ENCODE results near the gene SPATA13. TPM values are rescaled to one million over a fixed set of nuclear protein-coding genes. Genes with fewer than 3 reads are reported as not detected.

Gene SPATA13
- total RNA-seq, 1 experiment from 2014 or later, result 21.4 TPM

DNA sequence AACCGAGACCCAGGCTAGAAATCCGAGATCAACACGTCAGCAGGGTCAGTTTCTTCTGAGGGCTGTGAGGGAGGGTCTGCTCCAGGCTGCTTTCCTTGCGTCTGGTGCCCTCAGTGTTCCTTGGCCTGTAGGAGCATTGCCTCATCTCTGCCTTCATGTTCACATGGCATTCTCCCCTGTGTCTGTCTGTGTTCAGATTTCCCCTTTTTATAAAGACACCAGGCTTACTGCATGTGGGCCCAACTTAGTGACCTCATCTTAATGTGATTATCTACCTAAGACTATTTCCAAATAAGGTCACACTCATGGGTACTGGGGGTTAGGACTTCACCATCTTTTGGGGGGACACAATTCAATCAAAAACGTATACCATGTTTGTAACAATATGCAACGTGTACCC, 91.6 kb downstream of the SPATA13 start:
- DNase-seq (ENCODE audit: low read depth, low spot score), result no peak
- H3K4me3 ChIP-seq (replicated peaks in 1 of 2; ENCODE audit: low read depth in 1 of 2, low read length in 2 of 2), result no peak overlapping the region
- RAD21 ChIA-PET (ENCODE audit: low non-redundant PET in 1 of 2, low total read pairs in 2 of 2, uncharacterized antibody in 2 of 2, unreplicated experiment in 2 of 2), result no interaction called here
- H3K79me2 ChIP-seq (ENCODE audit: insufficient read depth, low read length), result peaks cover 13% of the 10 kb centered on the region; the same call in 1 of the 2 replicates
- no peak overlapping the region for H3K4me2 ChIP-seq (ENCODE audit: low read length)
- intact Hi-C loops (cut with micrococcal nuclease), result no loop called here
- no peak for TF ChIP-seq CEBPB (IDR thresholded peaks at IDR 0.05; ENCODE audit: low read depth)
- no peak for ATAC-seq
- no peaks in the 10 kb centered on the region for H3K9me3 ChIP-seq (ENCODE audit: control insufficient read depth in 1 of 2, insufficient read depth in 1 of 2, low read depth in 1 of 2, low read length in 2 of 2)
- no peak overlapping the region for H2AFZ ChIP-seq (ENCODE audit: low read depth, low read length, poor library complexity, severe bottlenecking)
- POLR2A ChIA-PET, result no interaction called here
- no peak overlapping the region for H3K27ac ChIP-seq (ENCODE audit: low read depth, low read length)
- H3K36me3 ChIP-seq (ENCODE audit: control insufficient read depth in 1 of 2, insufficient read depth in 2 of 2, low read length in 2 of 2), result peaks cover 0 to 5% of the 10 kb centered on the region in 2 experiments; a peak in 3 of 4 replicates
- H3K4me1 ChIP-seq (ENCODE audit: control insufficient read depth in 1 of 2, insufficient read depth in 2 of 2, low read length in 2 of 2), result no peaks in the 10 kb centered on the region
- H3K27me3 ChIP-seq (ENCODE audit: insufficient read depth, low read length), result no peaks in the 10 kb centered on the region
- H3K9ac ChIP-seq (ENCODE audit: low read length), result no peak overlapping the region
- H4K20me1 ChIP-seq (ENCODE audit: insufficient read depth), result no peaks in the 10 kb centered on the region
- no TSS peak for BruUV-seq (replicated peaks)
- CTCF ChIA-PET, result no interaction called here
- no peaks in the 10 kb centered on the region for H3K9me2 ChIP-seq (ENCODE audit: insufficient read depth)

DNA sequence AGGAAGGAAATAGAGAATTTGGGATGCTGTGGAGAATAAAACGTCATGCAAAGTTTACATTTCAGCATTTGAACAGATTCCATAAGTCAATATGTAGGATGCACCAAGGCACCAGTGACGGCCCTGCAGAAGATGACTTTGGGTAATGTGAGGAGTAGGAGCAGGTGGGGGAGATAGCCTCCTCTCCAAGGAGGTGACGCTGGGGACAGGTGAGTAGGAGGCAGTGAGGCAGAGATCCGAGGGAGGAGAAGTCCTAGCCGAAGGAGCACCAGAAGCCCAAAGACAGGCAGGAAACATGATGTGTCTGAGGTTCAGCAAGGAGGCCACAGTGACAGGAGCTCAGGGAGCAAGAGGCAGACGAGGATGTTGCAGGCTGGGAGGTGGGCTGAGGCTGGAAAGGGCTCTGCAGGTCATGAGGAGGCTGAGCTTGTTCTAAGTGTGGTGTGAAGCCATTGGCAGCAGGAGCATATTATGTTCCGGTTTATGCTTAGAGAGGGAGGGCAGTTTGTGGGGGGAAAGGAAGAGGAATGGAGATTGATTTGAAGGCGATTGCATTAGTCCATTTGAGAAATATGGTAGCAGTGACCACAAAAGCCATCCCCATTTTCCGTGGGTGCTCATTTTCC, 93.1 kb downstream of the SPATA13 start:
- DNase-seq (ENCODE audit: low read depth, low spot score), result no peak
- ChIA-PET POLR2A (no interaction called here), RAD21 (ENCODE audit: low non-redundant PET in 1 of 2, low total read pairs in 2 of 2, uncharacterized antibody in 2 of 2, unreplicated experiment in 2 of 2) (no interaction called here), CTCF (no interaction called here)
- no TSS peak for BruUV-seq (replicated peaks)
- Histone ChIP-seq H3K4me1 (ENCODE audit: control insufficient read depth in 1 of 2, insufficient read depth in 2 of 2, low read length in 2 of 2) (no peaks in the 10 kb centered on the region), H3K4me2 (ENCODE audit: low read length) (no peak overlapping the region), H2AFZ (ENCODE audit: low read depth, low read length, poor library complexity, severe bottlenecking) (no peak overlapping the region), H3K4me3 (replicated peaks in 1 of 2; ENCODE audit: low read depth in 1 of 2, low read length in 2 of 2) (no peak overlapping the region), H3K9ac (ENCODE audit: low read length) (no peak overlapping the region), H3K9me3 (ENCODE audit: control insufficient read depth in 1 of 2, insufficient read depth in 1 of 2, low read depth in 1 of 2, low read length in 2 of 2) (no peaks in the 10 kb centered on the region), H4K20me1 (ENCODE audit: insufficient read depth) (no peaks in the 10 kb centered on the region), H3K79me2 (ENCODE audit: insufficient read depth, low read length) (peaks cover 1% of the 10 kb centered on the region; the same call in 1 of the 2 replicates), H3K27ac (ENCODE audit: low read depth, low read length) (no peak overlapping the region), H3K9me2 (ENCODE audit: insufficient read depth) (no peaks in the 10 kb centered on the region), H3K27me3 (ENCODE audit: insufficient read depth, low read length) (no peaks in the 10 kb centered on the region), H3K36me3 (ENCODE audit: control insufficient read depth in 1 of 2, insufficient read depth in 2 of 2, low read length in 2 of 2) (peaks cover 0 to 5% of the 10 kb centered on the region in 2 experiments; a peak in 3 of 4 replicates)
- intact Hi-C loops (cut with micrococcal nuclease), result no loop called here
- ATAC-seq, result no peak
- TF ChIP-seq FOSL1 (IDR thresholded peaks at IDR 0.05; ENCODE audit: low read depth) (no peak), ZFX (IDR thresholded peaks at IDR 0.05) (no peak), JUND (IDR thresholded peaks at IDR 0.05) (no peak), CEBPB (IDR thresholded peaks at IDR 0.05; ENCODE audit: low read depth) (no peak), RAD21 (IDR thresholded peaks at IDR 0.05; ENCODE audit: low read depth) (no peak), ZNF274 (IDR thresholded peaks at IDR 0.05; ENCODE audit: low read depth, low read length) (no peak), SRF (IDR thresholded peaks at IDR 0.05; ENCODE audit: low read depth) (no peak), SP1 (IDR thresholded peaks at IDR 0.05; ENCODE audit: low read depth) (no peak), POLR2A (IDR thresholded peaks at IDR 0.05; ENCODE audit: borderline replicate concordance, extremely low read depth, insufficient read depth, insufficient read length) (no peak), CBX3 (IDR thresholded peaks at IDR 0.05; ENCODE audit: low read depth) (no peak), SIN3A (IDR thresholded peaks at IDR 0.05; ENCODE audit: low read depth) (no peak)
- TF ChIP-seq, protein P1, sequence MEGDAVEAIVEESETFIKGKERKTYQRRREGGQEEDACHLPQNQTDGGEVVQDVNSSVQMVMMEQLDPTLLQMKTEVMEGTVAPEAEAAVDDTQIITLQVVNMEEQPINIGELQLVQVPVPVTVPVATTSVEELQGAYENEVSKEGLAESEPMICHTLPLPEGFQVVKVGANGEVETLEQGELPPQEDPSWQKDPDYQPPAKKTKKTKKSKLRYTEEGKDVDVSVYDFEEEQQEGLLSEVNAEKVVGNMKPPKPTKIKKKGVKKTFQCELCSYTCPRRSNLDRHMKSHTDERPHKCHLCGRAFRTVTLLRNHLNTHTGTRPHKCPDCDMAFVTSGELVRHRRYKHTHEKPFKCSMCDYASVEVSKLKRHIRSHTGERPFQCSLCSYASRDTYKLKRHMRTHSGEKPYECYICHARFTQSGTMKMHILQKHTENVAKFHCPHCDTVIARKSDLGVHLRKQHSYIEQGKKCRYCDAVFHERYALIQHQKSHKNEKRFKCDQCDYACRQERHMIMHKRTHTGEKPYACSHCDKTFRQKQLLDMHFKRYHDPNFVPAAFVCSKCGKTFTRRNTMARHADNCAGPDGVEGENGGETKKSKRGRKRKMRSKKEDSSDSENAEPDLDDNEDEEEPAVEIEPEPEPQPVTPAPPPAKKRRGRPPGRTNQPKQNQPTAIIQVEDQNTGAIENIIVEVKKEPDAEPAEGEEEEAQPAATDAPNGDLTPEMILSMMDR (IDR thresholded peaks at IDR 0.05 in 2 of 3, conservative IDR thresholded peaks at IDR 0.05 in 1 of 3; ENCODE audit: borderline replicate concordance in 1 of 3, insufficient read depth in 1 of 3, low read depth in 2 of 3, low read length in 2 of 3), result no peak
- TF ChIP-seq, protein P2, sequence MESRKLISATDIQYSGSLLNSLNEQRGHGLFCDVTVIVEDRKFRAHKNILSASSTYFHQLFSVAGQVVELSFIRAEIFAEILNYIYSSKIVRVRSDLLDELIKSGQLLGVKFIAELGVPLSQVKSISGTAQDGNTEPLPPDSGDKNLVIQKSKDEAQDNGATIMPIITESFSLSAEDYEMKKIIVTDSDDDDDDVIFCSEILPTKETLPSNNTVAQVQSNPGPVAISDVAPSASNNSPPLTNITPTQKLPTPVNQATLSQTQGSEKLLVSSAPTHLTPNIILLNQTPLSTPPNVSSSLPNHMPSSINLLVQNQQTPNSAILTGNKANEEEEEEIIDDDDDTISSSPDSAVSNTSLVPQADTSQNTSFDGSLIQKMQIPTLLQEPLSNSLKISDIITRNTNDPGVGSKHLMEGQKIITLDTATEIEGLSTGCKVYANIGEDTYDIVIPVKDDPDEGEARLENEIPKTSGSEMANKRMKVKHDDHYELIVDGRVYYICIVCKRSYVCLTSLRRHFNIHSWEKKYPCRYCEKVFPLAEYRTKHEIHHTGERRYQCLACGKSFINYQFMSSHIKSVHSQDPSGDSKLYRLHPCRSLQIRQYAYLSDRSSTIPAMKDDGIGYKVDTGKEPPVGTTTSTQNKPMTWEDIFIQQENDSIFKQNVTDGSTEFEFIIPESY (IDR thresholded peaks at IDR 0.05; ENCODE audit: extremely low read depth, insufficient replicate concordance, low read length), result no peak
- TF ChIP-seq, protein P3, sequence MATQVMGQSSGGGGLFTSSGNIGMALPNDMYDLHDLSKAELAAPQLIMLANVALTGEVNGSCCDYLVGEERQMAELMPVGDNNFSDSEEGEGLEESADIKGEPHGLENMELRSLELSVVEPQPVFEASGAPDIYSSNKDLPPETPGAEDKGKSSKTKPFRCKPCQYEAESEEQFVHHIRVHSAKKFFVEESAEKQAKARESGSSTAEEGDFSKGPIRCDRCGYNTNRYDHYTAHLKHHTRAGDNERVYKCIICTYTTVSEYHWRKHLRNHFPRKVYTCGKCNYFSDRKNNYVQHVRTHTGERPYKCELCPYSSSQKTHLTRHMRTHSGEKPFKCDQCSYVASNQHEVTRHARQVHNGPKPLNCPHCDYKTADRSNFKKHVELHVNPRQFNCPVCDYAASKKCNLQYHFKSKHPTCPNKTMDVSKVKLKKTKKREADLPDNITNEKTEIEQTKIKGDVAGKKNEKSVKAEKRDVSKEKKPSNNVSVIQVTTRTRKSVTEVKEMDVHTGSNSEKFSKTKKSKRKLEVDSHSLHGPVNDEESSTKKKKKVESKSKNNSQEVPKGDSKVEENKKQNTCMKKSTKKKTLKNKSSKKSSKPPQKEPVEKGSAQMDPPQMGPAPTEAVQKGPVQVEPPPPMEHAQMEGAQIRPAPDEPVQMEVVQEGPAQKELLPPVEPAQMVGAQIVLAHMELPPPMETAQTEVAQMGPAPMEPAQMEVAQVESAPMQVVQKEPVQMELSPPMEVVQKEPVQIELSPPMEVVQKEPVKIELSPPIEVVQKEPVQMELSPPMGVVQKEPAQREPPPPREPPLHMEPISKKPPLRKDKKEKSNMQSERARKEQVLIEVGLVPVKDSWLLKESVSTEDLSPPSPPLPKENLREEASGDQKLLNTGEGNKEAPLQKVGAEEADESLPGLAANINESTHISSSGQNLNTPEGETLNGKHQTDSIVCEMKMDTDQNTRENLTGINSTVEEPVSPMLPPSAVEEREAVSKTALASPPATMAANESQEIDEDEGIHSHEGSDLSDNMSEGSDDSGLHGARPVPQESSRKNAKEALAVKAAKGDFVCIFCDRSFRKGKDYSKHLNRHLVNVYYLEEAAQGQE (IDR thresholded peaks at IDR 0.05; ENCODE audit: low read depth), result no peak

Data from HCT116 (cell line).